ENCODE data around the gene SNRPA.

- TF ChIP-seq CTCF (conservative IDR thresholded peaks at IDR 0.05; ENCODE audit: low read length) = no peak
- TF ChIP-seq EZH2phosphoT487 (IDR thresholded peaks at IDR 0.05; ENCODE audit: borderline replicate concordance, low read depth, low read length) = no peak
Observed at GRCh38 chr19:40721936-40722661, 28.9 kb upstream of the SNRPA start.

All from OCI-LY7 (cell line).